Neuronal stem cell (in vitro differentiated cells): Measurements from ENCODE around the gene MAPK1.
A peak's percentile ranks its signal among the peaks of the same experiment; 100 is the strongest.
"Not testable (repeated sequence)": the region's sequence is repeated elsewhere in the genome, so short reads cannot be mapped to it uniquely, and the experiment has no call there.

Experiments
- DNase-seq: peaks from one replicate; pipeline ENCODE4 v3.0.0-alpha.2; 2013; ENCODE audit warnings: low spot score
- H2AFZ ChIP-seq: one replicate; pipeline ENCODE4 v1.6.1; 2013; ENCODE audit warnings: mild to moderate bottlenecking, low read length, inconsistent platforms
- H2AK5ac ChIP-seq: 2 replicates; pipeline ENCODE4 v1.6.1; 2013; ENCODE audit warnings: low read depth, mild to moderate bottlenecking, inconsistent platforms, low read length, moderate library complexity, mixed read lengths
- H2BK120ac ChIP-seq: 2 replicates; pipeline ENCODE4 v1.6.1; 2013; ENCODE audit warnings: low read depth, mild to moderate bottlenecking, inconsistent platforms, low read length, moderate library complexity, mixed read lengths
- H2BK12ac ChIP-seq: one replicate; pipeline ENCODE4 v1.6.1; 2013; ENCODE audit warnings: low read length, inconsistent platforms
- H2BK15ac ChIP-seq: 2 replicates; pipeline ENCODE4 v1.6.1; 2013; ENCODE audit warnings: mild to moderate bottlenecking, low read length, inconsistent platforms, mixed read lengths
- H2BK5ac ChIP-seq: one replicate; pipeline ENCODE4 v1.6.1; 2013; ENCODE audit warnings: inconsistent platforms, mild to moderate bottlenecking, low read length, moderate library complexity
- H3K14ac ChIP-seq: one replicate; pipeline ENCODE4 v1.6.1; 2013; ENCODE audit warnings: low read length, inconsistent platforms
- H3K18ac ChIP-seq: 2 replicates; pipeline ENCODE4 v1.6.1; 2013; ENCODE audit warnings: low read length, inconsistent platforms
- H3K23ac ChIP-seq: 2 replicates; pipeline ENCODE4 v1.6.1; 2013; ENCODE audit warnings: low read depth, mild to moderate bottlenecking, mixed read lengths, low read length, inconsistent platforms; ENCODE audit not compliant: poor library complexity
- H3K27ac ChIP-seq: replicated peaks from 3 replicates; pipeline ENCODE4 v1.5.1; 2013; ENCODE audit warnings: low read length, inconsistent platforms
- H3K27me3 ChIP-seq, 3 experiments: 2 replicates each; pipeline ENCODE4 v1.6.1; 2013; ENCODE audit warnings: low read length in 3 of 3, mild to moderate bottlenecking in 2 of 3, inconsistent platforms in 1 of 3, low read depth in 1 of 3, mixed read lengths in 1 of 3, moderate library complexity in 1 of 3; ENCODE audit not compliant: control insufficient read depth in 3 of 3, insufficient read depth in 3 of 3
- H3K36me3 ChIP-seq, 2 donors: replicated peaks in 1 of 2; 2 replicates each; pipeline ENCODE4 v1.6.1; 2013; ENCODE audit warnings: low read length in 2 of 2; ENCODE audit not compliant: control insufficient read depth in 2 of 2, insufficient read depth in 2 of 2
- H3K4ac ChIP-seq: 2 replicates; pipeline ENCODE4 v1.6.1; 2013; ENCODE audit warnings: inconsistent platforms, mild to moderate bottlenecking, low read length, moderate library complexity
- H3K4me1 ChIP-seq, 2 donors: 1 replicate in 1 of 2; 2 replicates in 1 of 2; pipeline ENCODE4 v1.6.1; 2013; ENCODE audit warnings: low read length in 2 of 2, low read depth in 1 of 2; ENCODE audit not compliant: control insufficient read depth in 2 of 2, insufficient read depth in 1 of 2
- H3K4me2 ChIP-seq: one replicate; pipeline ENCODE4 v1.6.1; 2013; ENCODE audit warnings: mild to moderate bottlenecking, low read length, inconsistent platforms; ENCODE audit not compliant: insufficient read depth, poor library complexity, severe bottlenecking
- H3K4me3 ChIP-seq, 2 donors: 2 replicates each; pipeline ENCODE4 v1.5.1; 2013; ENCODE audit warnings: low read length in 2 of 2, mild to moderate bottlenecking in 2 of 2, inconsistent platforms in 1 of 2, moderate library complexity in 1 of 2
- H3K79me1 ChIP-seq: one replicate; pipeline ENCODE4 v1.6.1; 2013; ENCODE audit warnings: low read depth, mild to moderate bottlenecking, inconsistent platforms, low read length, moderate library complexity
- H3K9ac ChIP-seq: one replicate; pipeline ENCODE4 v1.6.1; 2013; ENCODE audit warnings: mild to moderate bottlenecking, low read depth, low read length, inconsistent platforms; ENCODE audit not compliant: poor library complexity
- H3K9me3 ChIP-seq, 2 donors: replicated peaks in 1 of 2; 2 replicates each; pipeline versions ENCODE3 to v1.6.1; 2013; ENCODE audit warnings: low read length in 2 of 2, mild to moderate bottlenecking in 2 of 2, inconsistent platforms in 1 of 2, low read depth in 1 of 2, mixed read lengths in 1 of 2, moderate library complexity in 1 of 2; ENCODE audit not compliant: control insufficient read depth in 2 of 2, insufficient read depth in 1 of 2
- H4K8ac ChIP-seq: one replicate; pipeline ENCODE4 v1.6.1; 2013; ENCODE audit warnings: low read depth, mild to moderate bottlenecking, inconsistent platforms, low read length, moderate library complexity
- H4K91ac ChIP-seq: one replicate; pipeline ENCODE4 v1.6.1; 2013; ENCODE audit warnings: low read length, low read depth, mild to moderate bottlenecking, inconsistent platforms; ENCODE audit not compliant: poor library complexity
- whole genome bisulfite sequencing, 2 donors: extraction: QIAGEN DNeasy Blood & Tissue Kit; methylation state at CpG; one replicate each; pipeline ENCODE4 v1.1.7; 2013; ENCODE audit warnings: missing lambda C conversion rate in 2 of 2, mixed read lengths in 1 of 2; ENCODE audit not compliant: insufficient read length in 2 of 2, insufficient replicate concordance in 1 of 2; ENCODE audit errors: extremely low coverage in 2 of 2; 5-methylcytosine and 5-hydroxymethylcytosine counted together

MAPK1 gene

GRCh38 chr22:21731503-21731902, 135.9 kb downstream of the MAPK1 start:
- Histone ChIP-seq H2BK120ac (no peak overlapping the region), H3K36me3 (peaks cover 1 to 50% of the 10 kb centered on the region in 2 donors), H4K91ac (no peak overlapping the region), H2BK15ac (no peak overlapping the region), H3K18ac (no peak overlapping the region), H3K4me2 (no peak overlapping the region), H3K9ac (peak overlapping the region; percentile 25), H3K4me1 (peaks cover 8 to 9% of the 10 kb centered on the region in 2 donors), H3K4me3 (no peak overlapping the region), H3K23ac (peak overlapping the region; percentile 62), H3K9me3 (no peaks in the 10 kb centered on the region), H2BK12ac (no peak overlapping the region), H4K8ac (no peak overlapping the region), H3K14ac (no peak overlapping the region), H2AFZ (no peak overlapping the region), H3K27me3 (no peaks in the 10 kb centered on the region), H3K4ac (no peak overlapping the region), H3K79me1 (peaks cover 7% of the 10 kb centered on the region), H2BK5ac (no peak overlapping the region), H3K27ac (no peak overlapping the region), H2AK5ac (no peak overlapping the region)
- no peak for DNase-seq
- WGBS, 2 donors = no CpG with 5 or more reads among the region's 5 CpGs

GRCh38 chr22:21730535-21731308, 136.7 kb downstream of the MAPK1 start:
- Histone ChIP-seq H3K4me2 (no peak overlapping the region), H3K4ac (no peak overlapping the region), H3K14ac (no peak overlapping the region), H2AFZ (no peak overlapping the region), H3K27me3 (no peaks in the 10 kb centered on the region), H3K79me1 (peaks cover 13% of the 10 kb centered on the region), H2BK15ac (no peak overlapping the region), H3K4me1 (peaks cover 9 to 13% of the 10 kb centered on the region in 2 donors), H2BK12ac (no peak overlapping the region), H4K8ac (no peak overlapping the region), H2BK120ac (no peak overlapping the region), H3K4me3 (no peak overlapping the region), H2AK5ac (no peak overlapping the region), H3K23ac (no peak overlapping the region), H4K91ac (no peak overlapping the region), H3K18ac (no peak overlapping the region), H3K9me3 (no peaks in the 10 kb centered on the region), H3K27ac (no peak overlapping the region), H2BK5ac (no peak overlapping the region), H3K36me3 (peaks cover 1 to 50% of the 10 kb centered on the region in 2 donors), H3K9ac (no peak overlapping the region)
- WGBS, 2 donors = no CpG with 5 or more reads among the region's 9 CpGs
- no peak for DNase-seq

GRCh38 chr22:21729184-21729583, 138.3 kb downstream of the MAPK1 start:
- not testable (repeated sequence) for H3K18ac ChIP-seq, H4K91ac ChIP-seq, H3K27me3 ChIP-seq, H2BK120ac ChIP-seq, DNase-seq, H3K4me2 ChIP-seq, H3K23ac ChIP-seq, H3K27ac ChIP-seq, H2BK12ac ChIP-seq, H3K9me3 ChIP-seq, H3K14ac ChIP-seq, H2BK5ac ChIP-seq, H3K4ac ChIP-seq, H2AFZ ChIP-seq, H2AK5ac ChIP-seq, H2BK15ac ChIP-seq, H4K8ac ChIP-seq, H3K4me3 ChIP-seq, H3K9ac ChIP-seq
- Histone ChIP-seq H3K36me3 (peaks cover 1 to 54% of the 10 kb centered on the region in 2 donors), H3K79me1 (peaks cover 13% of the 10 kb centered on the region), H3K4me1 (peaks cover 6 to 11% of the 10 kb centered on the region in 2 donors)
- WGBS, 2 donors = no CpG with 5 or more reads among the region's 3 CpGs

GRCh38 chr22:21728270-21728669, 139.2 kb downstream of the MAPK1 start:
- WGBS, 2 donors = no CpG with 5 or more reads among the region's 12 CpGs

More at GRCh38 chr22:21728270-21728669, 139.2 kb downstream of the MAPK1 start:
- Histone ChIP-seq H3K4me1 (peaks cover 6 to 7% of the 10 kb centered on the region in 2 donors), H3K9me3 (no peaks in the 10 kb centered on the region), H2AK5ac (no peak overlapping the region), H2BK5ac (no peak overlapping the region), H3K4me2 (no peak overlapping the region), H3K9ac (no peak overlapping the region), H2BK120ac (no peak overlapping the region), H3K23ac (peak overlapping the region; percentile 89), H4K91ac (no peak overlapping the region), H2BK12ac (no peak overlapping the region), H3K18ac (no peak overlapping the region), H4K8ac (no peak overlapping the region), H3K79me1 (peaks cover 13% of the 10 kb centered on the region), H3K14ac (no peak overlapping the region), H2AFZ (no peak overlapping the region), H3K27ac (no peak overlapping the region), H2BK15ac (no peak overlapping the region), H3K27me3 (no peaks in the 10 kb centered on the region), H3K36me3 (peaks cover 1 to 52% of the 10 kb centered on the region in 2 donors), H3K4me3 (no peak overlapping the region), H3K4ac (no peak overlapping the region)
- no peak for DNase-seq
